ENCODE data around the gene SLC38A8. TPM values are rescaled to one million over a fixed set of nuclear protein-coding genes. Genes with fewer than 3 reads are reported as not detected.

SLC38A8 gene
- total RNA-seq, 1 experiment from 2014 or later, result not detected

DNA sequence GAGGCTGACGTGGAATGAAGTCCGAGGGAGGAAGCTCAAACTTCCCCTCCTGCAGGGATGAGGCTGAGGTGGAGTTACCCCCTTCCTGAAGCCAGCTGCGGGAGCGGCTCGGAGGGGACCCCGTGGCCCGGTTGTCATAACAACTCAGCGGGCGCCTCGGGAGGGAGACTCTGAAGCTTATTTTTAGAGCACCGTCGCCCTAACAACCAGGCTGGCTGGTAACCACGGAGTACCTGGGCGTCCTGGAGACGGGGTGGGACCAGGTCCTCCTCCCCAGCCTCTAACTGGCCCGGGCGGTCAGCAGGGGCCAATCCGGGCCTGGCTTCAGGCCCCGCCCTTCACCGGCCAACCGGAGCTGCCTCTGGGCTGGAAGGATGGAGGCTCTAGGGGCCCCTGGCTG is 46.8 kb downstream of the SLC38A8 start:
- POLR2A ChIA-PET, result interaction anchor here (0.6 kb wide), 1 partner anchor 10 kb away, joined by 4 read pairs; no protein-coding TSS in a partner anchor

DNA sequence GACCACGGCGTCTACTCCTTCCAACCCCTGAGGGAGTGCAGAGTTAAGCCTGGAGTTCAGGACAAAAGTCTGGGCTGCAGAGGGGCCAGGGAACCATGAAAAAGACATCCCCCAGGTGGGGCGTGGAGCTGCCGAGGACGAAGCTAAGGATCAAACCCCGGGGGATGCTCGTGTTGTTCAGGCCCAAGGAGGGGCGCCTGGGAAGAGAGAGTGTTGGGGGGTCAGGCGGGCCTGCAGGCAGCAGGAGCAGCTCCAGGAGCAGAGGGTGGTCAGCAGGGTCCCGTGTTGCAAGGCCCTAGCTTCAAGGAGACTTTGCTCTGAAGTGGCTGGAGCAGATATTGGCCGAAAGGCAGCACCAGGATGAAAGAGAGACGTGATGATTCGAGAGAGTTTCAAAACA is 47.9 kb downstream of the SLC38A8 start:
- in situ Hi-C loops (cut with HindIII; ENCODE audit: low pct_unique_long_range_greater_than_20kb, low sequenced_read_pairs) (no loop called here), intact Hi-C loops (cut with micrococcal nuclease; ENCODE audit: unreplicated experiment) (no loop called here)
- ATAC-seq (no peak), DNase-seq (ENCODE audit: low read depth, low spot score) (no peak)
- Histone ChIP-seq H3K4me3 (ENCODE audit: low read depth in 2 of 2, low read length in 2 of 2) (no peak overlapping the region), H3K9me3 (ENCODE audit: control insufficient read depth, insufficient read depth, low read depth, low read length) (no peaks in the 10 kb centered on the region), H3K27ac (ENCODE audit: low read length) (no peak overlapping the region), H3K36me3 (ENCODE audit: control insufficient read depth, insufficient read depth, low read length) (no peaks in the 10 kb centered on the region), H3K4me1 (ENCODE audit: control insufficient read depth, insufficient read depth, low read length) (no peaks in the 10 kb centered on the region), H3K27me3 (ENCODE audit: control insufficient read depth, insufficient read depth, low read length) (no peaks in the 10 kb centered on the region; the same call in 1 of the 2 replicates)
- POLR2A ChIA-PET, result no interaction called here
- TF ChIP-seq REST (IDR thresholded peaks at IDR 0.05; ENCODE audit: insufficient read depth in 1 of 2, low read depth in 2 of 2, low read length in 1 of 2) (no peak), TCF7L2 (IDR thresholded peaks at IDR 0.05; ENCODE audit: low read depth, low read length) (no peak), POLR2AphosphoS5 (IDR thresholded peaks at IDR 0.05; ENCODE audit: low read depth, low read length) (no peak), CTCF (IDR thresholded peaks at IDR 0.05) (no peak), SIN3A (IDR thresholded peaks at IDR 0.05; ENCODE audit: borderline replicate concordance, insufficient read depth, low read depth, low read length) (no peak)
- no TSS peak for BruUV-seq (replicated peaks)
- CTCF ChIA-PET, result no interaction called here

More for the DNA sequence above, 46.8 kb downstream of the SLC38A8 start:
- CTCF ChIA-PET, result no interaction called here
- H3K4me1 ChIP-seq (ENCODE audit: control insufficient read depth, insufficient read depth, low read length), result no peaks in the 10 kb centered on the region
- no peaks in the 10 kb centered on the region for H3K27me3 ChIP-seq (ENCODE audit: control insufficient read depth, insufficient read depth, low read length)
- DNase-seq (ENCODE audit: low read depth, low spot score) (no peak), ATAC-seq (no peak)
- BruUV-seq (replicated peaks), result no TSS peak
- no peaks in the 10 kb centered on the region for H3K36me3 ChIP-seq (ENCODE audit: control insufficient read depth, insufficient read depth, low read length)
- TF ChIP-seq CTCF (IDR thresholded peaks at IDR 0.05) (no peak), REST (IDR thresholded peaks at IDR 0.05; ENCODE audit: insufficient read depth in 1 of 2, low read depth in 2 of 2, low read length in 1 of 2) (no peak), SIN3A (IDR thresholded peaks at IDR 0.05; ENCODE audit: borderline replicate concordance, insufficient read depth, low read depth, low read length) (no peak), POLR2AphosphoS5 (IDR thresholded peaks at IDR 0.05; ENCODE audit: low read depth, low read length) (no peak), TCF7L2 (IDR thresholded peaks at IDR 0.05; ENCODE audit: low read depth, low read length) (no peak)
- in situ Hi-C loops (cut with HindIII; ENCODE audit: low pct_unique_long_range_greater_than_20kb, low sequenced_read_pairs) (no loop called here), intact Hi-C loops (cut with micrococcal nuclease; ENCODE audit: unreplicated experiment) (no loop called here)
- H3K9me3 ChIP-seq (ENCODE audit: control insufficient read depth, insufficient read depth, low read depth, low read length), result no peaks in the 10 kb centered on the region
- H3K4me3 ChIP-seq (ENCODE audit: low read depth in 2 of 2, low read length in 2 of 2), result no peak overlapping the region
- no peak overlapping the region for H3K27ac ChIP-seq (ENCODE audit: low read length)

All from Panc1 (cell line).